PC-9 (cell line): ENCODE measurements around the gene CPA2.

ENCODE experiments used
- CTCF ChIP-seq: fragments of 200-600 bp; sonication (generic); conservative IDR thresholded peaks from 2 replicates; pipeline ENCODE4 v1.6.1; 2017; ENCODE audit warnings: mixed run types, antibody characterized with exemption, mild to moderate bottlenecking, moderate library complexity
- EZH2 ChIP-seq: fragments of 200-600 bp; sonication (generic); IDR thresholded peaks from 2 replicates; pipeline ENCODE4 v1.8.0; 2017; ENCODE audit warnings: antibody characterized with exemption, low read depth

- TF ChIP-seq CTCF (no peak), EZH2 (no peak)
These were observed 6.6 kb downstream of the CPA2 start for GRCh38 chr7:130273081-130273932.
